ENCODE results near the gene NCKAP5.

NCKAP5 gene

GRCh38 chr2:133341575-133341974 lies 226.7 kb downstream of the NCKAP5 start:
- Histone ChIP-seq H3K9ac (ENCODE audit: low read length in 2 of 2) (no peak overlapping the region), H3K27ac (ENCODE audit: low read length) (no peak overlapping the region), H3K4me1 (ENCODE audit: control insufficient read depth, insufficient read depth, low read length) (no peaks in the 10 kb centered on the region), H3K9me3 (ENCODE audit: control insufficient read depth in 2 of 2, low read length in 2 of 2) (no peaks in the 10 kb centered on the region), H3K4me3 (ENCODE audit: low read length in 2 of 2) (no peak overlapping the region), H3K36me3 (ENCODE audit: control insufficient read depth in 2 of 2, insufficient read depth in 2 of 2, low read length in 2 of 2) (no peaks in the 10 kb centered on the region), H3K27me3 (ENCODE audit: control insufficient read depth in 1 of 2, insufficient read depth in 2 of 2, low read length in 2 of 2) (no peaks in the 10 kb centered on the region)

- no peaks in the 10 kb centered on the region for H3K4me1 ChIP-seq (ENCODE audit: control insufficient read depth, insufficient read depth, low read length)
- H3K27me3 ChIP-seq (ENCODE audit: control insufficient read depth in 1 of 2, insufficient read depth in 2 of 2, low read length in 2 of 2), result no peaks in the 10 kb centered on the region
- no peak overlapping the region for H3K4me3 ChIP-seq (ENCODE audit: low read length in 2 of 2)
- H3K9me3 ChIP-seq (ENCODE audit: control insufficient read depth in 2 of 2, low read length in 2 of 2), result no peaks in the 10 kb centered on the region
- no peaks in the 10 kb centered on the region for H3K36me3 ChIP-seq (ENCODE audit: control insufficient read depth in 2 of 2, insufficient read depth in 2 of 2, low read length in 2 of 2)
- H3K9ac ChIP-seq (ENCODE audit: low read length in 2 of 2), result no peak overlapping the region
- no peak overlapping the region for H3K27ac ChIP-seq (ENCODE audit: low read length)
These were observed 230.0 kb downstream of the NCKAP5 start for GRCh38 chr2:133338224-133338623.

GRCh38 chr2:133334923-133335322 lies 233.3 kb downstream of the NCKAP5 start:
- no peaks in the 10 kb centered on the region for H3K9me3 ChIP-seq (ENCODE audit: control insufficient read depth in 2 of 2, low read length in 2 of 2)
- no peak overlapping the region for H3K27ac ChIP-seq (ENCODE audit: low read length)
- H3K36me3 ChIP-seq (ENCODE audit: control insufficient read depth in 2 of 2, insufficient read depth in 2 of 2, low read length in 2 of 2), result no peaks in the 10 kb centered on the region
- no peaks in the 10 kb centered on the region for H3K27me3 ChIP-seq (ENCODE audit: control insufficient read depth in 1 of 2, insufficient read depth in 2 of 2, low read length in 2 of 2)
- no peak overlapping the region for H3K4me3 ChIP-seq (ENCODE audit: low read length in 2 of 2)
- H3K4me1 ChIP-seq (ENCODE audit: control insufficient read depth, insufficient read depth, low read length), result no peaks in the 10 kb centered on the region
- no peak overlapping the region for H3K9ac ChIP-seq (ENCODE audit: low read length in 2 of 2)

GRCh38 chr2:133333181-133333580 lies 235.1 kb downstream of the NCKAP5 start:
- Histone ChIP-seq H3K9ac (ENCODE audit: low read length in 2 of 2) (no peak overlapping the region), H3K36me3 (ENCODE audit: control insufficient read depth in 2 of 2, insufficient read depth in 2 of 2, low read length in 2 of 2) (no peaks in the 10 kb centered on the region), H3K4me3 (ENCODE audit: low read length in 2 of 2) (no peak overlapping the region), H3K27ac (ENCODE audit: low read length) (no peak overlapping the region), H3K9me3 (ENCODE audit: control insufficient read depth in 2 of 2, low read length in 2 of 2) (no peaks in the 10 kb centered on the region), H3K4me1 (ENCODE audit: control insufficient read depth, insufficient read depth, low read length) (no peaks in the 10 kb centered on the region), H3K27me3 (ENCODE audit: control insufficient read depth in 1 of 2, insufficient read depth in 2 of 2, low read length in 2 of 2) (no peaks in the 10 kb centered on the region)

GRCh38 chr2:133331436-133331835 lies 236.8 kb downstream of the NCKAP5 start:
- no peaks in the 10 kb centered on the region for H3K9me3 ChIP-seq (ENCODE audit: control insufficient read depth in 2 of 2, low read length in 2 of 2)
- no peaks in the 10 kb centered on the region for H3K4me1 ChIP-seq (ENCODE audit: control insufficient read depth, insufficient read depth, low read length)
- no peaks in the 10 kb centered on the region for H3K36me3 ChIP-seq (ENCODE audit: control insufficient read depth in 2 of 2, insufficient read depth in 2 of 2, low read length in 2 of 2)
- no peak overlapping the region for H3K4me3 ChIP-seq (ENCODE audit: low read length in 2 of 2)
- H3K27me3 ChIP-seq (ENCODE audit: control insufficient read depth in 1 of 2, insufficient read depth in 2 of 2, low read length in 2 of 2), result no peaks in the 10 kb centered on the region
- no peak overlapping the region for H3K27ac ChIP-seq (ENCODE audit: low read length)
- H3K9ac ChIP-seq (ENCODE audit: low read length in 2 of 2), result no peak overlapping the region

- H3K27ac ChIP-seq (ENCODE audit: low read length), result no peak overlapping the region
- no peak overlapping the region for H3K9ac ChIP-seq (ENCODE audit: low read length in 2 of 2)
- no peaks in the 10 kb centered on the region for H3K36me3 ChIP-seq (ENCODE audit: control insufficient read depth in 2 of 2, insufficient read depth in 2 of 2, low read length in 2 of 2)
- no peaks in the 10 kb centered on the region for H3K4me1 ChIP-seq (ENCODE audit: control insufficient read depth, insufficient read depth, low read length)
- no peaks in the 10 kb centered on the region for H3K9me3 ChIP-seq (ENCODE audit: control insufficient read depth in 2 of 2, low read length in 2 of 2)
- H3K27me3 ChIP-seq (ENCODE audit: control insufficient read depth in 1 of 2, insufficient read depth in 2 of 2, low read length in 2 of 2), result no peaks in the 10 kb centered on the region
- H3K4me3 ChIP-seq (ENCODE audit: low read length in 2 of 2), result no peak overlapping the region
These were observed 241.4 kb downstream of the NCKAP5 start for GRCh38 chr2:133326652-133327397.

GRCh38 chr2:133324150-133324561 lies 244.1 kb downstream of the NCKAP5 start:
- H3K27ac ChIP-seq (ENCODE audit: low read length), result no peak overlapping the region
- no peak overlapping the region for H3K4me3 ChIP-seq (ENCODE audit: low read length in 2 of 2)
- no peaks in the 10 kb centered on the region for H3K9me3 ChIP-seq (ENCODE audit: control insufficient read depth in 2 of 2, low read length in 2 of 2)
- H3K4me1 ChIP-seq (ENCODE audit: control insufficient read depth, insufficient read depth, low read length), result no peaks in the 10 kb centered on the region
- no peaks in the 10 kb centered on the region for H3K36me3 ChIP-seq (ENCODE audit: control insufficient read depth in 2 of 2, insufficient read depth in 2 of 2, low read length in 2 of 2)
- no peak overlapping the region for H3K9ac ChIP-seq (ENCODE audit: low read length in 2 of 2)
- no peaks in the 10 kb centered on the region for H3K27me3 ChIP-seq (ENCODE audit: control insufficient read depth in 1 of 2, insufficient read depth in 2 of 2, low read length in 2 of 2)

- Histone ChIP-seq H3K36me3 (ENCODE audit: control insufficient read depth in 2 of 2, insufficient read depth in 2 of 2, low read length in 2 of 2) (no peaks in the 10 kb centered on the region), H3K27me3 (ENCODE audit: control insufficient read depth in 1 of 2, insufficient read depth in 2 of 2, low read length in 2 of 2) (no peaks in the 10 kb centered on the region)
These were observed 245.4 kb downstream of the NCKAP5 start for GRCh38 chr2:133322909-133323308.

GRCh38 chr2:133317178-133317577 lies 251.1 kb downstream of the NCKAP5 start:
- Histone ChIP-seq H3K9ac (ENCODE audit: low read length in 2 of 2) (no peak overlapping the region), H3K4me1 (ENCODE audit: control insufficient read depth, insufficient read depth, low read length) (no peaks in the 10 kb centered on the region), H3K4me3 (ENCODE audit: low read length in 2 of 2) (no peak overlapping the region), H3K27ac (ENCODE audit: low read length) (no peak overlapping the region), H3K9me3 (ENCODE audit: control insufficient read depth in 2 of 2, low read length in 2 of 2) (no peaks in the 10 kb centered on the region), H3K27me3 (ENCODE audit: control insufficient read depth in 1 of 2, insufficient read depth in 2 of 2, low read length in 2 of 2) (no peaks in the 10 kb centered on the region), H3K36me3 (ENCODE audit: control insufficient read depth in 2 of 2, insufficient read depth in 2 of 2, low read length in 2 of 2) (no peaks in the 10 kb centered on the region)

More at GRCh38 chr2:133322909-133323308, 245.4 kb downstream of the NCKAP5 start:
- Histone ChIP-seq H3K27ac (ENCODE audit: low read length) (no peak overlapping the region), H3K9me3 (ENCODE audit: control insufficient read depth in 2 of 2, low read length in 2 of 2) (no peaks in the 10 kb centered on the region), H3K9ac (ENCODE audit: low read length in 2 of 2) (no peak overlapping the region), H3K4me3 (ENCODE audit: low read length in 2 of 2) (no peak overlapping the region), H3K4me1 (ENCODE audit: control insufficient read depth, insufficient read depth, low read length) (no peaks in the 10 kb centered on the region)

GRCh38 chr2:133316557-133316956 lies 251.7 kb downstream of the NCKAP5 start:
- Histone ChIP-seq H3K9ac (ENCODE audit: low read length in 2 of 2) (no peak overlapping the region), H3K9me3 (ENCODE audit: control insufficient read depth in 2 of 2, low read length in 2 of 2) (no peaks in the 10 kb centered on the region), H3K4me1 (ENCODE audit: control insufficient read depth, insufficient read depth, low read length) (no peaks in the 10 kb centered on the region), H3K27ac (ENCODE audit: low read length) (no peak overlapping the region), H3K27me3 (ENCODE audit: control insufficient read depth in 1 of 2, insufficient read depth in 2 of 2, low read length in 2 of 2) (no peaks in the 10 kb centered on the region), H3K4me3 (ENCODE audit: low read length in 2 of 2) (no peak overlapping the region), H3K36me3 (ENCODE audit: control insufficient read depth in 2 of 2, insufficient read depth in 2 of 2, low read length in 2 of 2) (no peaks in the 10 kb centered on the region)

- no peaks in the 10 kb centered on the region for H3K4me1 ChIP-seq (ENCODE audit: control insufficient read depth, insufficient read depth, low read length)
- H3K9ac ChIP-seq (ENCODE audit: low read length in 2 of 2), result no peak overlapping the region
- no peaks in the 10 kb centered on the region for H3K36me3 ChIP-seq (ENCODE audit: control insufficient read depth in 2 of 2, insufficient read depth in 2 of 2, low read length in 2 of 2)
- no peaks in the 10 kb centered on the region for H3K9me3 ChIP-seq (ENCODE audit: control insufficient read depth in 2 of 2, low read length in 2 of 2)
- H3K27me3 ChIP-seq (ENCODE audit: control insufficient read depth in 1 of 2, insufficient read depth in 2 of 2, low read length in 2 of 2), result no peaks in the 10 kb centered on the region
- H3K27ac ChIP-seq (ENCODE audit: low read length), result no peak overlapping the region
- no peak overlapping the region for H3K4me3 ChIP-seq (ENCODE audit: low read length in 2 of 2)
These were observed 253.0 kb downstream of the NCKAP5 start for GRCh38 chr2:133315280-133315679.

All from stomach smooth muscle (tissue), 2 donors.